Upper lobe of left lung (tissue), 4 donors: ENCODE measurements around the gene PTPRM.

Source experiments
- CTCF ChIP-seq, 6 experiments: fragments of 450-650 bp in 4 of 6; fragments of 200-600 bp in 2 of 6; sonication (generic) in 2 of 6; IDR thresholded peaks; one replicate each; pipeline ENCODE4 v1.5.1; 2016 to 2019; ENCODE audit warnings: antibody characterized with exemption in 6 of 6
- POLR2AphosphoS5 ChIP-seq, 2 donors: sonication (generic); formaldehyde crosslinking; IDR thresholded peaks; one replicate each; pipeline ENCODE4 v1.5.1; 2017; ENCODE audit warnings: antibody characterized with exemption in 2 of 2

- TF ChIP-seq CTCF (IDR thresholded peaks at IDR 0.05) = no peak
- no peak for TF ChIP-seq POLR2AphosphoS5 (IDR thresholded peaks at IDR 0.05)
Measured at GRCh38 chr18:7873316-7873715, 306.2 kb downstream of the PTPRM start.
